Measurements from ENCODE around the gene MITF.

Gene MITF

DNA sequence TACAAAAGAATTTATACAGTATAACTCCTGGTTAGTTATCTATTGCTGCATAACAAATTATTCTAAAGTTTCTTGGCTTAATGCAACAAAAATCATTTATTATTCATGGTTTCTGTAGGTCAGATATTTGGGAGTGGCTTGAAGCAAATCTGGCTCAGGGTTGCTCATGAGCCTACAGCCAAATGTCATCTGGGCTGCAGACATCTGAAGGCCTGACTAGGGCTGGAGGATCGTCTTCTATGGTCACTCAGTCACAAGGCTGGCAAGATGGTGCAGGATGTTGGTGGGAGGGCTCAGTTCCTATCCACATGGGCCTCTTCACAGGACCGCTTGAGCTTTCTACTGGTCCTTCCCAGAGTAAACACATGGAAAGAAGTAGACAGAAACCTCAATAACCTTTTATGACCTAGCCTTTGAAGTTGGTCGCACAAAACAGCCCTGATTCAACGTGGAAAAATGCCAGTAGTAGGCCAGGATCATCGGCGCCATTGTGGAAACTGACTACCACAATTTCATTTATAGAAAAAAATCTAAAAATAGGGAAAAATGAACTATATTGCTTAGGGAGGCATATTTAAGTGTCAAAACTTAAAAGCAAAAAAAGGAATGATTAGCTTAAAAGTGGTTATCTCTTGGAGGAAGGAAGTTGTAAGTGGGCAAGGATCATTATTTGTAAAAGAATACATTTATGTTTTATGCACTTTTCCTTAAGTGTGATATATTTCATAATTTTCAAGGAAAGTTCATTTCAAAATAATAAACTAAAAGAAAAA is 9.9 kb upstream of the MITF start:
- DNase-seq = no peak

DNA sequence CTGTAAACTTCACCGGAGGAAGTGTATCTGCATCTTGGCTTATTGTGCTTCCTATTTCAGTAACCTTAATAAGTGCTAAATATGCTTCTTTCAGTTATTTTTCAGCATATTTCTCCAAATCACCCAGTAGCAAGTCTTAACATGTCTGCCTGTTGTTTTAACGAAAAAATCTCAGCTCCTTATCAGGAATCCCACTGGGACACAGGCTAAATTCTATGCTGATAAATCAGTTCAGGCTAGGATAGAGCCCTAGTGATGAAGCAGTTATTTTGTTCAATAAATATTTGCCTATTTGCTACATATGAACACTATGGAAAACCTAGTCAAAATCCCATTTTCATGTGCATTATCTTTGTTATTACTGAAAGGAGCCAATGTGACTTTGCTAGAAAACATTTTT is 8.2 kb upstream of the MITF start:
- no peak for DNase-seq

DNA sequence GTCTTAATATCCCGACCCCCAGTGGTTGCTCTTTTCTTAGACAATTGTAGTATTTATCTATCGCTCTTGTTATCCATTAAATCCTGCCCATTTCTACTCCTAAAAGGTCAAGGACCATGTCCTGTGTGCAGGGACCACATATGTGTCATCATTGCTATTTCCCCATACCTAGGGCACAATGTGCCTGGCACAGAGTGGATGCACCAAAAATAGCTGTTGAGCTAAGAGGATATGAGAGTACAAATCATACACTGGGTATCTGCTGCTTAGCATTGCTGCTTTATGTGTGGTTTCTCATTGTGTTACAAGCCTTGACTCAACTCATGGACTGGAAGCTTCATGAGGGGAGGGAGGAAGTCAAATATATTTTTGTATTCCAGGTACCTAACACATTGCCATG is 3.4 kb upstream of the MITF start:
- no peak for DNase-seq

DNA sequence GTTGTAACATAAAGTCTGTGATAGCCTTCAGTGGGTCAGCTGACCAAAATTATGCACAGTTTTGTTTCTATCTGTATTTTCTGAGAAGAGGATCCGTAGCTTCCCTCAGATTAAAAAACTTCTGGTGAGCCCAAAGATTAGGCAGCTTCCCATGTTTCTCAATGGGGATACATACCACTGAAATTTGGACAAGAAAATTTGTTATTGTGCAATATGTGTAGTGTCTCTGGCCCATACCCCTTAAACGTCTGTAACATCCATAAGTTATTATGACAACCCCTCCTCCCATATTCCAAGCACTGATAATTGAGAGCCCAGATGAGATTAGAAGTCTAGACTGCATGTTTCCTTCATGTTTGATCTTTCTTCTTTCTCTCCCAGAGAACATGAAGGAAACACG is 1.9 kb upstream of the MITF start:
- no peak for DNase-seq

DNA sequence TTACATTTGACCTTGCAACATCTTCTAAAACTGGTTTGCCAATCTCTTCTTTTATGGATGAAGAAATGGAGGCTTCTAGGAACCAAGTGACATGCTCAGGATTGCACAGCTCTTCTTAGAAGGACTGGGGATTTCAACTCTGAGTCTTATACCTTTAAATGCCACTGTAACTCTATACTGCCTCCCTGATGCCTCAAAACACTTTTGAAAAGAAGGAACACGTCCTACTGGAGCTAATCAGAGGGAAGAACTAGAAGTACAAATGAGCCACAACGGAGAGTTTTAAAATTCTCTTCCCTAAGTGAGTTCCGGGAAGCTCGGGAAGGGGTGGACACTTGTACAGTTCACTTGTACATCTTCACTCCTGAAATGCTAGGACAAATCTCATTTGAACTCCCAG is 949 bp upstream of the MITF start:
- DNase-seq = no peak

DNA sequence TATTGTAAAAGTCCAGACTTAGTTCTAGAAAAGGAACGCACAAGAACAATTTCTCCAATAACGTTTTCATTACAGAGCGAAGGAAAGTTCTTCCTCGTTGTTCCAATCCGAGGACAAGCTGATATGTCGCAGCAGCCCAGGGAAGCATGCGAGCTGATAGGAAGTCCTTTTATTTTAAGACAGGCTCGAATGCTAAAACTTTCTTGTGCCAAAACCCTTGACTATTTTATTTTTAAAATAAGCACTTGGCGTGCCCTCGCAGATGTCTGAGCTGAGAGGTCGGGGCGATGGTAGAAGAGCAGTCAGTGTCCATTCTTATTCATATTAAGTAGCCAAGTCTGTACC is 433 bp upstream of the MITF start:
- no peak for DNase-seq

DNA sequence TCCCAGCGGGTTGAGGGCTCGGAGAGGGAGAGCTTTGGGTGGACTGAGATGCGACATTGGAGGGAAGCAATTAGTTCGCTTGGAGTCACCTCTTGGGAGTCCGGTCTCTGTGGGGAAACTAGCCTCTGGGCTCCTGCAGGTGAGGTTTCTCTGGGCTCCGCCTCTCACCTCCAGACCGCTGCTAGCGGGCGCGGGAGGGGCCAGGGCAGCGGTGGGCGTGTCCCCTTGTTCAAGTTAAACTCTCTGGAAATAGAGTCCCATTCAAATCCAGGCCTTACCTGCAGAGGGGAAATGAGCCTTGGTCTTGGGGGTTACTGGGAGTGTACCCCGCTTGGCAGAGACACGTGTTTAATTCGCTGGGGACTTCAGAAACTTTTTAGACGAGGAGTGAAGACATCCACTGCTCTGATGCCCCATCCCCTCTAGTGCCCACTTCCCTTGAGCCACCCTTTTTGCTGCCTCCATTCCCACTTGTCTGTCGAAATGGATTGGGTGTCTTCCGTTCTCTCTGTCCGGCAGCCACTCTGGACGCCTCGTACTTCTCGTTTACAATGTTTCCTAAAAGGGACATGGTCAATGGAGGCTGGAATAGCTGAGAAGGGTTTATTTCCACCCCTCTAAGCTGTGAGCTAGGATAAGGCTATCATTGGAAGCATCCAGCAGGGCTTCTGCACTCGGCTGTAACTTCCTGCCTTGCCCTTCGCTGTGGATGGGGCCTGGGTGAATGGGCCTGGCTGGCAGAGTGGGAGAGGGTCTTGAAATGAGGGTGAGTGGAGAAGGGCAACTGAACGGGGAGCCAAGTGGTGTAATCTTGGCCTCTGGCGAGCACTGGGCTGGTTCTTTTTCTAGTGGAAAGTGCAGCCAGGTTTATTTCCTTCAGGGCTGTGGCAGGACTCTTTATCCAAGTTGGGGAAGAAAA is 1.1 kb downstream of the MITF start:
- DNase-seq = no peak

DNA sequence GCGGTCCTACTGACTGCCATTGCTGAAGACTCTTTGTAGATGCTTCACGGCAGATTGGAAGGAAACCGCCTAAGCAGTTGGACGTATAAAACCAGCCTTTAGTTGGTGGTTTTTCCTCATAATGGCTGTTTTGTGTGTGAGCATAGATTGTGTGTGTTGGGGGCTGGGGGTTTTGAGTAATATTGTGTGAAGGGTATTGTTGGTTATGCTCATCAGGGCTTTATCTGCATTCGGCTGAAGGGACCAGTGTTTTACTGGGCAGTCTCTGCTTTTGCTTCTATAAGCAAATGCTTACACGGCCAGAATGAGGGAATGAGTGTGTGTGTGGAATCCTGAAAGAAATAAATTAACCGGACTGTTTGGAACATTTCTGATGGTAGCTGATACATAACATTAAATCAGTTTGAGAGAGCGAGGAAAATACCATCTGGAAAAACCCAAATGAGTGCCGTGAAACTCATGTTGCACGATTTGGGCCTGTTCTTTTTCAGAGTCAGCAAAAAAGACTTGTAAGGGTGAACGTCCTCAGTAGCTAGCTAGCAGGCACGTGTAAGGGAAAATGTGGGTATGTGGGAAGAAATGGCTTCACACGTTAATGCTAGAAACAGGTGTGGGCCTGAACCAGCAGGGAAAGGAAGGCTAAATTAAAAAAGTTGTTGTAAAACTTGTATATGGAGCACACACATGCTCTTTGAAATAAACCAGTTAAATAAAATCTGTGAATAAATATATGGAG is 1.9 kb downstream of the MITF start:
- no peak for DNase-seq

DNA sequence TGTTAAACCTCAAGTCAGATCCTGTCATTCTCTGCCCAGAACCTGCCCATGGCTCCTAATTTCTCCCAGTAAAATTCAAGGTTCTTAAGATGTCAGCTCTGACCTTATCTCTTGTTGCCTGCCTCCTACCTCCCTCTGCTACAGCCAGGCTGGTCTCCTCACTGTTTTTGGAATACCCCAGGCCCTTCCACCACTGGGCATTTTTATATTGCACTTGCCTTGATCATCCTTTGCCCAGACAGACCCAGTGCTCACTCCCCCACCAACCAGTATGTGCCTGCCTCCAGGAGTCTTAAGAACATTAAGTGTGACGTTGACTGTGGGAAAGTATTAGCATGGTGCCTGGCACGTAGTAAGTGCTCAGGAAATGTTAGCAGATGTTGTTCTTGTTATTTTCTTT is 3.1 kb downstream of the MITF start:
- no peak for DNase-seq

DNA sequence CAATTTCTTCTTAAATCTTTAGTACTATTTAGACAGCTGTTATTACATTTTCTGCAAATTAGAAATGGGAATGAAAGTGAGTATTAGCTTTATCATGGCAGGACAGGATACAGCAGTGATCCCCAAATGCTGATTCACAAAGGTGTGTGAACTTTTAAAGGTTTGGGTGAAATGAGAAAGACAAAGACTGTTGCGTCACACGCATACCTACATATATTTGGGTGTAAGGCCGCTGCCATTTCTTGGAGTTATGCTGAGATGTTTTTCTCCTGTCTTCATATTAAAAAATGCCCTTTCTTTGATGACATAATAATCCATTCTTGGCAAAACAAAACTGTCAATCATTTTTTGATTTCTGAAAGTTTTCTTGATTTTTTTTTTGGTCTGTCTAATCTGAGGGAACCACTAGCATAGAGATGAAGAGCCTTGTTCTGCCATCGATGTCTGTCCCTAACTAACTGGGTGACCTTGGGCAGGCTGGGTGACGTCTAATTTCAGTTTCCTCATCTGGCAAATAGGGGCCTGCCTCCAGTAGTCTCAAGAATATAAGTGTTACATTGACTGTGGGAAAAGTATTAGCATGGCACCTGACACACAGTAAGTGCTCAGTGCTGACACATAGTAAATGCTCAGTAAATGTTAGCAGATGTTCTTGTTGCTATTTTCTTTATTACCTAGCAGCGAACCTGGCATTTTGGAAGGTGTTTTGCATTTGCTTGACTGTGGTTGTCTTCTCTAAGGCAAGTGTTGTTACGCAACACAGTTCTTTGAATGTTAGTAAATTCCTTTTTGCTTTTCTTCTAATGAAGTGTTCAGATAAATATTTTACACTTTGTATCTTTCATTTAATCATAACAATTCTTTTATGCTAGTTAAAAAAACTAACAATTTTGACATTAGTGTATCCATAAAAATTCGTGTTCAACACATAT is 5.0 kb downstream of the MITF start:
- no peak for DNase-seq

DNA sequence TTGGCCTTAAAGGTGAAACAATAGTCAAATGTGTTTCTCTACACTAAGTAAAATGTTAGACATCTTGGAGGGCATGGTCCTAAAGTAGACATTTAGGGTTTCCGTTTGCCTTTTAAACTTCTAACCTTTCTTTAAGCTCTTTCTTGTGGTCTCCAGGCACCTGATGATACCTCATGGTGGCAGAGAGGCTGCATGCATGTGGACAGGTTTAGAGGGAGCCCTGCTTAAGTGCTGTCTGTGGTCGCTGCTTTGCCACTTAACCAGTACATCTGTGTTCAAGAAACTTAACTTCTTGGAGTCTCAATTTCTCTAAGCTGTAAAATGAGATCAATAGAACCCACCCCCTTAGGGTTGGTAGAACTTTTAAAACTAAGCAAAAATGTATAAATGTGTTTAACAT is 6.2 kb downstream of the MITF start:
- DNase-seq = no peak

DNA sequence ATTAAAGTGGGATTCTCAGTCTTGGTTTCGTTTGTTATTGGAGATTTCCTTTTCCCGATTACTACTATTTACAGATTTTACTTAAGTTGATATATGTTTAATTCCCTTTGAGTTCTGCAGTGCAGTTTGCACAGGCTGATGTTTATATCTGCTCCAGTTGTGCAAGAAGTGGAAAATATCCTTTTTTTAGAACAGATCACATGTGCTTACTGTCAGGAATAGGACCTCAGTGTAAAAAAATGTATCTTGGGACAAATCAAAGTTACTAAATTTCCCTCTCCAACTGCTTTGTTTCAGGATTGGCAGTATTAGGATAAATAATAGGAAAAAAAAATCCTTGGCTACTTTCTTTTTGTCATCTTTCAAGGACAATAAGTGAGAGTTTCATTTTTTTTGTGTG is 6.9 kb downstream of the MITF start:
- no peak for DNase-seq

DNA sequence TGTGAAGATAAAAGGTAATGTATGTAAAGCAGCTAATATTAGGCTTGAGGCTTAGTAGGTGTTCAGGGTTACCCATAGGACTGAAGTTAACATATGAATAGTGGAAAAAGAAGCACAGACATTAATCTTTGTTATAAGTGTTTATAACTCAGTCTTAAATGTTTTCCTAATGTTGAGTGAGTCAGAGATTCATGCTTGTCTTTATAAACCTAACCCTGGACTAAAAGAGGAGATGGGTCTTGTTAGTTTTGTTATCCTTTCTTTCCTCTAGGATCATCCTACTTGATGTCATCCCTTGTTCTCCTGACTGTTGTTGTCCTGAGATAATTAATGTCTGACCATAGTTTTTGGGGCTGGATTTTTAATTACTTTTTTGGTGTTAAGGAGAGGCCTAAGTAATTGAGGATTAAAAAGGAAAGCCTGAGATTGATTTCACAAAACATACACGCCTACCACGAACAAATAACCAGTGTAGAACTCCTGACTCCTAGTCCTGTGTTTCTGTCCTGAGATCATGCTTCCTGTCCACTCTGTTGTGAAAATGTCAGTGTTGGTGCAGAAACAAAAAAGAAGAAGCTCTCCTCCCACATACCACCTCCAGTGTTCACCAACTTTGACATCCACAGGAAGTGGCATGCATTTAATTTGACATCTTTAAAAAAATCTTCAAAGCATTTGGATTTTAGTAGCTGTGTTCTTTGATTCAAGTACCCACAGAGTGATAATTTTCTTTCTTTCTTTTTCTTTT is 8.4 kb downstream of the MITF start:
- no peak for DNase-seq

DNA sequence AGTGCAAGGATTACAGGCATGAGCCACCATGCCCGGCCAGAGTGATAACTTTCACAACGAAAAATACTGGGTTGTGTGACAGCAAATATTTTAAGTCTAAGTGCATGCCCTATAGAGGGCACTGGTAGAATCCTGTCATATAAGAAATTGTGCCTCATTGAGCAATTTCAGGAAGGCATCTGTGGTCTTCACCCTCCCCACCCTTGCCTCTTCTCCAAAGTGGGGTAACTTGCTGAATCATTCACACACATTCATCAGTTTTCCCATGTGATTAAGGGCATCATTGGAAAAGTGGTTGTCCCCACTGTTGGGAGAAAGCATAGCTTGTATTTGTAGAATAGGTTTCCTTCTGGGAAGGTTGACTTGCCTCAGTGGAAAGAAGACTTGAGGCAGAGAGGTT is 9.2 kb downstream of the MITF start:
- no peak for DNase-seq

DNA sequence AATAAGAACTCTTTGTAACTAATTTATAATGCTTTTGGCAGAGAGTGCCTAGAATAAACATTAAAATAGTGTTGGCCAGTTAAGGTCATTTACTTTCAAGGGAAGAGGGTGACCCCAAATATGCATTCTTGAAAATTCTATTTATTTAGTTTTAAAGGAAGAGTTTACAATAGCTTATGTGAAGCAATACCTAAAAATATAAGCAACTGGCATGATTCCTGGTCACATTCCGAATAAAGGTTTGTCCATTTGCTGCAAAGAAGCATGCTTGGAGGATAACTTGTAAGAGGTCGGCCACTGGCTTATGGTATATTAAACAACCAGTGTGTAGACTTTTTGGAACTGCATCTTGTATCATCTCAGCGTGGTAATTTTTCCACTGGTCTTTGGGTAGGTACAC is 10.2 kb downstream of the MITF start:
- DNase-seq = no peak

DNA sequence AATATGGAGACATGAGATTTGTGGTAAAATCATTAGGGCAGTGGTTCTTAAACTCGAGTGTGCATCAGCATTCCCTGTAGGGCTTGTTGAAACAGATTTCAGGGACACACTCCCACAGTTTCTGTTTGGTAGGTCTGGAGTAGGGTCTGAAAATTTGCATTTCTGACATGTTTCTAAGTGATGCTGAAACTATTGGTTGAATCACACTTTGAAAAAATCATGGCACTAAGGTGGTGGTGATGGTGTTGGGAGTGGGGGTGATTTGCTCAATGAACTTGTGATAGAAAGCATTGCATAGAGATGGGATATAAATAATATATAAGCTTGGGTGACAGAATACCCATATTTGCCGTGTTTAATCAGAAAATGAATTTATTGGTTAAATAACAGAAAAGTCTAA is 11.3 kb downstream of the MITF start:
- no peak for DNase-seq

DNA sequence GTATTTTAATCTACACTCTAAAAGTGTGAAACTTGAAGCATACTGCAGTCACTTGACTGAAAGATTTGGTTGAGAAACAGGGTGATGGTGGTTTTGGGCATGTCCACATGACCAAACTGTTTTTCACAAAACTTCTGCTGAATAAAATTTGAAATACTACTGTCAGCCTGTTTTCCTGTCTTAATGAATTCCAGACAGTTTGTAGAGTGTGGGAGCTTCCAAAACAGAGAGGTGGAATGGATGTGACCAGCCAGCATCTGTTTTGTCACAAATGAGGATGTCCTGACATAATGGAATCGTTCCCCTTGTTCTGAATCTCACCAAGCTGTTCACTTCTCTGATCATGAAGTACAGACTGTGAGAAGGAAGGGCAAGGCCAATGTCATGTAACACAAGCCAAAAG is 11.8 kb downstream of the MITF start:
- DNase-seq = no peak

DNA sequence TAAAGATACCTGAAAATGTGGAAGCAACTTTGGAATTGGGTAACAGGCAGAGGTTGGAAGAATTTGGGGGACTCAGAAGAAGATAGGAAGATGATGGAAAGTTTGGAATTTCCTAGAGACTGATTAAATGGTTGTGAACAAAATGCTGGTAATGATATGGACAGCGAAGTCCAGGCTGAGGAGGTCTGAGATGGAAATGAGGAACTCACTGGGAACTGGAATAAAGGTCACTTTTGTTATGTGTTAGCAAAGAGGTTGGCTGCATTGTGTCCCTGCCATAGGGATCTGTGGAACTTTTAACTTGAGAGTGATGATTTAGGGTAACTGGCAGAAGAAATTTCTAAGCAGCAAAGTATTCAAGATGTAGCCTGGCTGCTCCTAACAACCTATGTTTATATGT is 13.0 kb downstream of the MITF start:
- DNase-seq = no peak

DNA sequence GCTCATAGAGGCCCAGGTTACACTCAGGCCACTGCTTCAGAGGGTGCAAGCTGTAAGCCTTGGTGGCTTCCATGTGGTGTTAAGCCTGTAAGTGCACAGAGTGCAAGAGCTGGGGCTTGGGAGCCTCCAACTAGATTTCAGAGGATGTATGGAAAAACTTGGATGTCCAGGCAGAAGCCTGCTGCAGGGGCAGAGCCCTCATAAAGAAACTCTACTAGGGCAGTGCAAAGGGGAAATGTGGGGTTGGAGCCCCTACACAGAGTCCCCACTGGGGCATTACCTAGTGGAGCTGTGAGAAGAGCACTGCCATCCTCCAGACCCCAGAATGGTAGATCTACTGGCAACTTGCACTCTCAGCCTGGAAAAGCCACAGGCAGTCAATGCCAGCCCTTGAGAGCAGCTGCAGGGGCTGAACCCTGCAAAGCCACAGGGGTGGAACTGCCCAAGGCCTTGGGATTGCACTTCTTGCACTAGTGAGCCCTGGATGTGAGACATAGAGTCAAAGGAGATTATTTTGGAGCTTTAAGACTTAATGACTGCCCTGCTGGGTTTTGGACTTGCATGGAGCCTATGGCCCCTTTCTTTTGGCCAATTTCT is 14.0 kb downstream of the MITF start:
- no peak for DNase-seq

DNA sequence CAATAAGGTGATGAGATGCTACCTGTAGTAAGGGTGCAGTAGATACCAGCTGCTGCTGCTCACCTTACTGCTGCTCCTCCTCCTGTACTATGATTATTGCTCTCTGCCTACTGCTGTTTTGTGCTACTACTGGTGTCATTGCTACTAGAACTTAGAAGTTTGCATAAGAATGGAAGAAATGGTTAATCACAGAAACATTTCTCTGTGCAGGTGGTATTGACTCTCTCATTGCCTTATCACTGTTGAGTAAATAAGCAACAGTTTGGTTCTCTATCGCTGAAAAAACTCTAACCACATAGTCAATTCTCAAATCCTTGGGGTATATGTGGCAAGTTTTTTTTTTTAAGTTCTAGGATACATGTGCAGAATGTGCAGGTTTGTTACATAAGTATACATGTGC is 16.5 kb downstream of the MITF start:
- no peak for DNase-seq

Data from NCI-H1694 (cell line).